C1 segment of cervical spinal cord (tissue), 14 donors: ENCODE data around the gene NTM.

Experiments
- DNase-seq, 14 donors: peaks; one replicate each; lab custom pipeline; 2025; lab: John Stamatoyannopoulos, UW

NTM gene

DNA sequence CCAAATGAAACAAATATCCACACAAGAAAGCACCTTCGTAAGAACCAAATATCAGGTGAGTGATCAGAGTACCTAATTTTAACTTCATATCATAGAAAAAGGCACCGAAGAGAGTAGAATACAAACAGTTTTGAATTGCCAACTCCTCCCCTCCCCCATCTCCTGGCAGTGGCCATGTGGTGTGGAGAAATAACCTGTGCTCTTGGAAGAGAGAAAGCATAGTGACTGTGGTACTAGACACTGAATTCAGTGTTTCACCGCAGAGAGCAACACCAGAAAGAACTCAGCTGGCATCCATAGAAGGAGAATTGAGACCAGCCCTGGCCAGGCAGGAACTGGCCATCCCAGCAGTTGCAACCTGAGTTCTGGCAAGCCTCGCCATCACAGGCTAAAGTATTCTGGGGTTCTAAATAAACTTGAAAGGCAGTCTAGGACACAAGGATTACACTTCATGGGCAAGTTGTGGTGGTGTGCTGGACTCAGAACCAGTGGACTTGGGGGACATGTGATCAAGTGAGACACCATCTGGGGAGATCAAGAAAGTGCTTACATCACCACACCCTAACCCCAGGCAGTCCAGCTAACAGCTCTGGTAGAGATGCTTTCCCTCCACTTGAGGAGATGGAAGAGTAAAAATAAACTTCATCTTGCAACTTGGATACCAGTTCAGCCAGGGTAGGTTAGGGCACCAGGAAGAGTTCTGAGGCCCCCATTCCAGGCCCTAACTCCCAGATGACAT, 1003.2 kb downstream of the NTM start:
- DNase-seq: no peak

DNA sequence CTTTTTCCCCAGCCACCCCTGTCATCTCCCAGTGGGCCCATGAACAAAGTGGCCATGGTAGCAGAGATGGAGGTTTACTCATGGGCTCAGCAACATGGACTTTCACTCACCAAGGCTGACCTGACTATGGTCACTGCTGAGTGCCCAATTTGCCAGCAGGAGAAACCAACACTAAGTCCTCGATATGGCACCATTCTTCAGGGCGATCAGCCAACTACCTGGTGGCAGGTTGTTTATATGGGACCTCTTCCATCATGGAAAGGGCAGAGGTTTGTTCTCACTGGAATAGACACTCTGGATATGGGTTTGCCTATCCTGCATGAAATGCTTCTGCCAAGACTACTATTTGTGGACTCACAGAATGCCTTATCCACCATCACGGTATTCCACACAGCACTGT, 1009.1 kb downstream of the NTM start:
- DNase-seq: no peak
